Heart right ventricle (tissue), 16 donors: ENCODE results near the gene RASL10B. TPM values are rescaled to one million over a fixed set of nuclear protein-coding genes. Genes with fewer than 3 reads are reported as not detected.

Experiments
- ATAC-seq, 8 donors: fragments of 200-7000 bp; cut with Tn5 transposase; one replicate each; pipeline ENCODE4 v1.9.1; 2020; ENCODE audit warnings: mild to moderate bottlenecking in 8 of 8, moderate library complexity in 8 of 8, moderate number of reproducible peaks in 1 of 8
- DNase-seq, 2 donors: peaks; one replicate each; pipeline ENCODE4 v3.0.0-alpha.2; 2020
- H3K27ac ChIP-seq, 10 donors: fragments of 200-600 bp; sonication (generic) in 2 of 10; one replicate each; pipeline versions ENCODE4 v1.5.0 to v1.8.0; 2020 to 2022; ENCODE audit warnings: mild to moderate bottlenecking in 3 of 10
- H3K27me3 ChIP-seq, 7 donors: fragments of 200-600 bp; one replicate each; pipeline ENCODE4 v1.8.0; 2021 to 2022; ENCODE audit warnings: mild to moderate bottlenecking in 2 of 7
- H3K36me3 ChIP-seq, 9 donors: fragments of 200-600 bp; sonication (generic) in 1 of 9; one replicate each; pipeline versions ENCODE4 v1.5.0 to v1.8.0; 2020 to 2022; ENCODE audit warnings: mild to moderate bottlenecking in 2 of 9
- H3K4me1 ChIP-seq, 9 donors: fragments of 200-600 bp; sonication (generic) in 1 of 9; one replicate each; pipeline versions ENCODE4 v1.5.0 to v1.8.0; 2020 to 2022; ENCODE audit warnings: mild to moderate bottlenecking in 4 of 9
- H3K4me3 ChIP-seq, 10 donors: fragments of 200-600 bp; sonication (generic) in 2 of 10; one replicate each; pipeline versions ENCODE4 v1.5.0 to v1.8.0; 2020 to 2022; ENCODE audit warnings: mild to moderate bottlenecking in 7 of 10, moderate library complexity in 2 of 10
- H3K9me3 ChIP-seq, 11 donors: fragments of 200-600 bp in 10 of 11; sonication (generic) in 2 of 11; one replicate each; pipeline versions ENCODE4 v1.5.0 to v1.8.0; 2013 to 2022; ENCODE audit warnings: mild to moderate bottlenecking in 2 of 11, control low read depth in 1 of 11, moderate library complexity in 1 of 11
- WGBS, 2 donors: extraction: QIAGEN DNeasy Blood & Tissue Kit; methylation state at CpG; one replicate each; pipeline ENCODE4 v1.1.7; 2013; ENCODE audit warnings: inconsistent platforms in 1 of 2; 5-methylcytosine and 5-hydroxymethylcytosine counted together
- intact Hi-C, 10 donors: fragments of 100-400 bp; cut with DNase I; formaldehyde crosslinking; loops; one replicate each; pipeline versions ENCODE4 v1.11.1 to v1.14.2; 2022
- polyA plus RNA-seq, 2 donors: library from polyadenylated mRNA; stranded (reverse); fragments of 200-250 nt; gene quantifications; one replicate each; pipeline ENCODE4 v1.2.3, GENCODE V29; 2013
- total RNA-seq, 10 donors: library from RNA; stranded (reverse); fragmentation: NEBNext Ultra II Directional in 3 of 10; extraction: Animal tissue kit (Norgen Biotek cat#: 25700) in 3 of 10; gene quantifications; one replicate each; pipeline versions ENCODE4 v1.2.1 to v1.2.4, GENCODE V29; 2021 to 2023
- TF ChIP-seq, protein P1 (sequence below), 9 donors: fragments of 200-600 bp; sonication (generic) in 2 of 9; IDR thresholded peaks; one replicate each; pipeline versions ENCODE4 v1.5.0 to v1.8.0; 2021 to 2022; ENCODE audit warnings: antibody characterized with exemption in 9 of 9, mild to moderate bottlenecking in 5 of 9, moderate library complexity in 1 of 9
- donor health status: Arrhythmogenic right ventricular cardiomyopathy.
- donor health status: ischemic (EF 13 %, LVEDD 7.1; RV severe dilation, severe dysfunction).
- donor health status: healthy with polysubstance abuse.
- donor health status: DM: no; HTN: yes; CAD: no.
- donor health status: DM: no; HTN: no; CAD: no.
- donor health status: ischemic (EF 25% LVEDD 6.9; RV normal size, moderate dysfunction).
- donor health status: ischemic (EF 25% LVEDD 5.7; RV mildly dilated, moderate dysfunction).
- donor health status: healthy.
- donor health status: DM: yes; HTN: yes; CAD: no.
- donor health status: Ischemic cardiomyopathy.
- donor health status: ischemic (EF 35%, LVEDD 5.7; RV mildly dilated, moderate dysfunction).
- donor health status: nonischemic (EF 11% LVEDD 7.7; RV severe dilation, severe dysfunction).
- donor health status: DM: yes; HTN: yes; CAD: no.
- donor health status: PGD.
- donor health status: ischemic (EF 29% LVEDD 5.4; RV normal size, mild dysfunction).
- donor health status: nonischemic (EF 23%, LVEDD 6.1; RV moderate dilation, normal function).

The RASL10B gene
- total and polyA plus RNA-seq, 12 donors, result 3.9 to 26.2 (median 10.9) TPM

DNA sequence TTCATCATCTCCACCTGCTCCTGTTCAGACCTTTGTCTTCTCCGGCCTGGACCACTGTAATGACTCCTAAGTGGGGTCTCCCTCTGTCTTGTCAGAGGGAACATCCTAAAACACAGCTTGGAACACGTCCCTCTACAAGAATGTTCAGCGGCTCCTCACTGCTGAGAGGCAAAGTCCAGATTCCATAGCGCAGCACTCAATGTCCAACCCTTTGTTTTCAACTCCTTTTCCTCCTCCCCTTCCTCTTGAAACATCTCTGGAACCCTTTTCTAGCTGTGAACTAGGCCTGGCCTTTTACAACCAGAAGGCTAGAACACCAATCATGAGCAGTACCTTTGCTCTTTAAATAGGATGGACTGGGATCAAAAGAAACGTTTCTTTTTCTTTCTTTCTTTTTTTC is 30.2 kb downstream of the RASL10B start:
- H3K4me1 ChIP-seq, result peaks cover 2 to 19% (median 8%) of the 10 kb centered on the region in 9 donors
- TF ChIP-seq, protein P1, sequence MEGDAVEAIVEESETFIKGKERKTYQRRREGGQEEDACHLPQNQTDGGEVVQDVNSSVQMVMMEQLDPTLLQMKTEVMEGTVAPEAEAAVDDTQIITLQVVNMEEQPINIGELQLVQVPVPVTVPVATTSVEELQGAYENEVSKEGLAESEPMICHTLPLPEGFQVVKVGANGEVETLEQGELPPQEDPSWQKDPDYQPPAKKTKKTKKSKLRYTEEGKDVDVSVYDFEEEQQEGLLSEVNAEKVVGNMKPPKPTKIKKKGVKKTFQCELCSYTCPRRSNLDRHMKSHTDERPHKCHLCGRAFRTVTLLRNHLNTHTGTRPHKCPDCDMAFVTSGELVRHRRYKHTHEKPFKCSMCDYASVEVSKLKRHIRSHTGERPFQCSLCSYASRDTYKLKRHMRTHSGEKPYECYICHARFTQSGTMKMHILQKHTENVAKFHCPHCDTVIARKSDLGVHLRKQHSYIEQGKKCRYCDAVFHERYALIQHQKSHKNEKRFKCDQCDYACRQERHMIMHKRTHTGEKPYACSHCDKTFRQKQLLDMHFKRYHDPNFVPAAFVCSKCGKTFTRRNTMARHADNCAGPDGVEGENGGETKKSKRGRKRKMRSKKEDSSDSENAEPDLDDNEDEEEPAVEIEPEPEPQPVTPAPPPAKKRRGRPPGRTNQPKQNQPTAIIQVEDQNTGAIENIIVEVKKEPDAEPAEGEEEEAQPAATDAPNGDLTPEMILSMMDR (IDR thresholded peaks at IDR 0.05), result no peak
- H3K4me3 ChIP-seq, result no peak overlapping the region
- no peaks in the 10 kb centered on the region for H3K9me3 ChIP-seq
- H3K27ac ChIP-seq, result no peak overlapping the region
- DNase-seq (no peak), ATAC-seq (no peak)
- peaks cover 0 to 10% (median 0%) of the 10 kb centered on the region in 7 donors for H3K27me3 ChIP-seq
- H3K36me3 ChIP-seq, result no peaks in the 10 kb centered on the region
- intact Hi-C loops, result loop anchor here in 1 of 10 donors (10.0 kb wide), 1 partner anchor 587 kb away; no protein-coding TSS in a partner anchor
- WGBS, 2 donors, result 84 to 92% methylated on average over 5 of the region's 5 CpGs

DNA sequence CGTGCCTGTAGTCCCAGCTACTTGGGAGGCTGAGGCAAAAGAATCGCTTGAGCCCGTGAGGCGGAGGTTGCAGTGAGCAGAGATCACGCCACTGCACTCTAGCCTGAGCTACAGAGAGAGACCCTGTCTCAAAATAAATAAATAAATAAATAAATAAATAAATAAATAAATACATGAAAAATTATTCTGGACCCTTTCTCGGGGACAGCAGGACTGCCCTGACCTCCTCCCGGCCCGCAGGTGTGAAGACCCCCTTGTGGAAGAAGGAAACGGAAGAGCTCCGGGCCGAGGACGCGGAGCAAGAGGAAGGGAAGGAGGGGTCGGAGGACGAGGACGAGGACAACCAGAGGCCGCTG is 32.3 kb downstream of the RASL10B start:
- intact Hi-C loops, result loop anchor here in 8 of 10 donors (1.0 to 10.0 kb wide), 3 partner anchors 41 to 589 kb away; no protein-coding TSS in a partner anchor
- Histone ChIP-seq H3K36me3 (no peaks in the 10 kb centered on the region), H3K4me1 (peaks cover 2 to 28% (median 8%) of the 10 kb centered on the region in 9 donors), H3K4me3 (peak overlapping the region in 9 of 10 donors; percentile 34 to 62 (median 60)), H3K27ac (peak overlapping the region in 2 of 10 donors; percentile 41 to 44), H3K27me3 (peaks cover 0 to 10% (median 0%) of the 10 kb centered on the region in 7 donors), H3K9me3 (no peaks in the 10 kb centered on the region)
- WGBS, 2 donors, result 34 to 37% methylated on average over 17 of the region's 17 CpGs
- DNase-seq (no peak), ATAC-seq (no peak)
- TF ChIP-seq, protein P1 (IDR thresholded peaks at IDR 0.05), result no peak

DNA sequence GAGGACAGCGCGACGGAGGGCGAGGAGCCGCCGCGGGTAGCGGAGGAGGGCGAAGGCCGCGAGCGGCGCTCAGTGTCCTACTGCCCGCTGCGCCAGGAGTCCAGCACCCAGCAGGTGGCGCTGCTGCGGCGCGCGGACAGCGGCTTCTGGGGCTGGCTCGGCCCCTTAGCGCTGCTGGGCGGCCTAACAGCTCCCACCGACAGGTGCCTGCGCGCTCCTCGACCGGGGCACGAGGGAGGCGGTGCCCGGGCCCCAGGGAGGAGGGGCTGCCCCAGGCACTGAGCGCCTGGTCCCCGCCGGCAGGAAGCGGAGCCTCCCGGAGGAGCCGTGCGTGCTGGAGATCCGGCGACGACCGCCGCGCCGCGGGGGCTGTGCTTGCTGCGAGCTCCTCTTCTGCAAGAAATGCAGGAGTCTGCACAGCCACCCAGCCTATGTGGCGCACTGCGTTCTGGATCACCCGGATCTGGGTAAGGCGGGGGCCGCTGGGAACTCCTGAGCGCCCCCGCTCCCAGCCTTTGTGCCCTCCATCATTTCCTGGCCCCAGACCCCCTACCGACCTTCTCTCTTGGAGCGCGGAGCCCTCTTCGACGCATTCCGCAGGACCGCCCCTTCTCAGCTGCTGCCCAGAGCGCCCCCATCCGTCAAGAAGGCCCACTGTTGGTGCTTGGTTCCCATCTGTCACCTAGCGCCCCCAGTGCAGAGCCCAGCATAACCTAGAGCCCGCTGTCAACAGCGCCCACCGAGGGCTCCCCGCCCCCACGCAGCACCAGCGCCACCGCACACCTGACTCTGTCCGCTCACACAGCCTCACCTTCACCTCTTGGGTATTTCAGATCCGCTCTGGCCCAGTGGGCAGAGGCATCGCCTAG is 32.9 kb downstream of the RASL10B start:
- WGBS, 2 donors, result 5% methylated on average over 71 to 75 of the region's 75 CpGs
- H3K4me1 ChIP-seq, result peaks cover 2 to 28% (median 8%) of the 10 kb centered on the region in 9 donors
- no peaks in the 10 kb centered on the region for H3K36me3 ChIP-seq
- intact Hi-C loops, result loop anchor here in 8 of 10 donors (1.0 to 10.0 kb wide), 3 partner anchors 40 to 590 kb away; no protein-coding TSS in a partner anchor
- TF ChIP-seq, protein P1 (IDR thresholded peaks at IDR 0.05), result peak; percentile 89 to 97 (median 96)
- peak overlapping the region in 2 of 10 donors; percentile 41 to 44 for H3K27ac ChIP-seq
- H3K27me3 ChIP-seq, result peaks cover 0 to 10% (median 0%) of the 10 kb centered on the region in 7 donors
- DNase-seq, result peak; percentile 81 to 91
- no peaks in the 10 kb centered on the region for H3K9me3 ChIP-seq
- ATAC-seq, result peak; percentile 93 to 98 (median 96)
- H3K4me3 ChIP-seq, result peak overlapping the region in 9 of 10 donors; percentile 34 to 62 (median 60)

DNA sequence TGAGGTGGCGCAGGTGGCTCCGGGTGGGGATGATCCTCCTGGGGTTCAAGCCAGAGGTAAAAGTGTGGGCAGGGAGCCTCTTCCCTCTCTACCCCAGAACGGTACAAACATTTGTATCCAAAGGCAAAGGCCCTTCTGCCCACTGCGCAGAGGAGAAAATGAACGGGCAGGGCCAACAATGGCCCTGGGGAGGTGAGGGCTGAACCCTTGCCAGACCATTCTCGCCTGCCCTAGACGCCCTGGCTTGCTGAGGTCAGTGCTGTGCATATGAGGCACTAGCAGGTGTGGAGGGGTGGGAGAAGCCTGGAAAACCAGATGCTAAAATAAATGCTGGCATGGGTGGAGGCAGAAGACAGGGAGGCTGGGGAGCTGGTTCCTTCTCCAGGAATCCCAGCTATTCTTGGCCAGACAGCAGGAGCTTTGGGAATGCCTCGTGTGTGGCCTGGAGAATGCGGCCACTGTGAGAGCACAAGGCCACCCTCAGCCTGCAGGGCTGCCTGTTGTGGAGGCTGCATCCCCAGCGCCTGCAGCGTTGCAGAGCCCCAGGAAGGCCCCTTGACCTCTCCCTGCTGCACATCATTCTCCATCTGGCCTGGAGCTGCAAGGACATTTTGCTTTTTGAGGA is 33.8 kb downstream of the RASL10B start:
- TF ChIP-seq, protein P1 (IDR thresholded peaks at IDR 0.05), result no peak
- DNase-seq (no peak), ATAC-seq (no peak)
- Histone ChIP-seq H3K9me3 (no peaks in the 10 kb centered on the region), H3K4me3 (no peak overlapping the region), H3K27me3 (peaks cover 0 to 10% (median 0%) of the 10 kb centered on the region in 7 donors), H3K4me1 (peaks cover 2 to 28% (median 8%) of the 10 kb centered on the region in 9 donors), H3K27ac (no peak overlapping the region), H3K36me3 (no peaks in the 10 kb centered on the region)
- 69 to 71% methylated on average over 11 of the region's 11 CpGs for WGBS, 2 donors
- intact Hi-C loops, result loop anchor here in 4 of 10 donors (2.0 to 10.0 kb wide), 3 partner anchors 37 to 590 kb away; no protein-coding TSS in a partner anchor
